SK-N-SH treated with all-trans-retinoic acid at 6 μM for 48 hours (cell line): ENCODE measurements around the gene LPAR3.

Source experiments
- ARNTL ChIP-seq: fragments of 450-650 bp; formaldehyde crosslinking; IDR thresholded peaks from 2 replicates; pipeline ENCODE4 v1.5.0; 2020; ENCODE audit warnings: low read depth, mild to moderate bottlenecking, moderate library complexity, borderline replicate concordance
- CSRNP3 ChIP-seq: fragments of 250-450 bp; sonication (Bioruptor Pico); IDR thresholded peaks from 2 replicates; pipeline ENCODE4 v1.5.1; 2021; ENCODE audit warnings: mild to moderate bottlenecking, moderate library complexity
- ISL1 ChIP-seq: fragments of 250-450 bp; sonication (Bioruptor Pico); IDR thresholded peaks from 2 replicates; pipeline ENCODE4 v2.1.2; 2022; ENCODE audit warnings: mild to moderate bottlenecking, moderate library complexity
- OSR1 ChIP-seq: fragments of 250-450 bp; sonication (Bioruptor Pico); IDR thresholded peaks from 2 replicates; pipeline ENCODE4 v1.8.0; 2022; ENCODE audit warnings: moderate library complexity, mild to moderate bottlenecking, inconsistent platforms
- PATZ1 ChIP-seq: fragments of 250-450 bp; sonication (Bioruptor Pico); IDR thresholded peaks from 2 replicates; pipeline ENCODE4 v1.8.0; 2020; ENCODE audit warnings: mild to moderate bottlenecking, moderate library complexity, borderline replicate concordance
- POU6F1 ChIP-seq: fragments of 250-450 bp; sonication (Bioruptor Pico); IDR thresholded peaks from 2 replicates; pipeline ENCODE4 v1.8.0; 2021; ENCODE audit warnings: low read depth, mild to moderate bottlenecking, moderate library complexity, borderline replicate concordance
- ZFP3 ChIP-seq: fragments of 250-450 bp; sonication (Bioruptor Pico); IDR thresholded peaks from 2 replicates; pipeline ENCODE4 v1.5.0; 2020; ENCODE audit warnings: mild to moderate bottlenecking, moderate library complexity
- ZNF565 ChIP-seq: fragments of 450-650 bp; formaldehyde crosslinking; conservative IDR thresholded peaks from 2 replicates; pipeline ENCODE4 v1.5.0; 2020; ENCODE audit warnings: low read depth, mild to moderate bottlenecking, moderate library complexity
- ZNF70 ChIP-seq: fragments of 450-650 bp; formaldehyde crosslinking; IDR thresholded peaks from 2 replicates; pipeline ENCODE4 v1.5.0; 2020; ENCODE audit warnings: mild to moderate bottlenecking, moderate library complexity
- ZNF8 ChIP-seq: fragments of 450-650 bp; formaldehyde crosslinking; IDR thresholded peaks from 2 replicates; pipeline ENCODE4 v1.5.0; 2020; ENCODE audit warnings: mild to moderate bottlenecking, moderate library complexity

GRCh38 chr1:84873366-84873765, 19.6 kb downstream of the LPAR3 start:
- no peak for TF ChIP-seq ZNF70 (CRISPR knock-in tag)
- no peak for TF ChIP-seq OSR1 (CRISPR knock-in tag)
- no peak for TF ChIP-seq CSRNP3
- TF ChIP-seq ISL1 = no peak
- TF ChIP-seq ZNF8 (CRISPR knock-in tag) = no peak
- no peak for TF ChIP-seq ZFP3
- TF ChIP-seq POU6F1 (CRISPR knock-in tag) = no peak
- no peak for TF ChIP-seq ARNTL (CRISPR knock-in tag)
- TF ChIP-seq ZNF565 (CRISPR knock-in tag) = no peak
- TF ChIP-seq PATZ1 (CRISPR knock-in tag) = no peak
